ENCODE data around the gene ZNF576. TPM values are rescaled to one million over a fixed set of nuclear protein-coding genes. Genes with fewer than 3 reads are reported as not detected.
A peak's percentile ranks its signal among the peaks of the same experiment; 100 is the strongest.

The ZNF576 gene
- total and polyA plus RNA-seq, 9 of the 15 experiments (the other 6 are each of a cell fraction or from before 2014, with no cell fraction given), result 6.8 to 18.2 (median 12.2) TPM

GRCh38 chr19:43625918-43626579 lies 29.7 kb downstream of the ZNF576 start:
- POLR2A ChIA-PET, result interaction anchor here (1.2 kb wide), 2 partner anchors 92 to 163 kb away, joined by 3 read pairs; no protein-coding TSS in a partner anchor
- no peaks in the 10 kb centered on the region; the same call in 2 of the 3 replicates for H3K36me3 ChIP-seq (ENCODE audit: control insufficient read depth, insufficient read depth, low read length)
- TF ChIP-seq GTF2A2 (tag; IDR thresholded peaks at IDR 0.05) (no peak), ESRRB (CRISPR knock-in tag; IDR thresholded peaks at IDR 0.05; ENCODE audit: borderline replicate concordance) (no peak), MXD1 (CRISPR knock-in tag; IDR thresholded peaks at IDR 0.05; ENCODE audit: borderline replicate concordance, poor library complexity, severe bottlenecking) (no peak), ZNF785 (CRISPR knock-in tag; IDR thresholded peaks at IDR 0.05) (no peak), MAFK (IDR thresholded peaks at IDR 0.05; ENCODE audit: low read length) (no peak), HNRNPH1 (optimal IDR thresholded peaks at IDR 0.05; ENCODE audit: low read depth, low read length) (no peak), HIVEP1 (CRISPR knock-in tag; IDR thresholded peaks at IDR 0.05) (no peak), ZNF57 (CRISPR knock-in tag; IDR thresholded peaks at IDR 0.05) (no peak), RBM34 (IDR thresholded peaks at IDR 0.05; ENCODE audit: borderline replicate concordance, insufficient read depth, low read length) (no peak), USF1 (CRISPR knock-in tag; IDR thresholded peaks at IDR 0.05) (peak; percentile 61), FOXP1 (CRISPR knock-in tag; IDR thresholded peaks at IDR 0.05) (no peak), HDAC2 (IDR thresholded peaks at IDR 0.05) (no peak), ZNF121 (CRISPR knock-in tag; conservative IDR thresholded peaks at IDR 0.05) (no peak), GABPB2 (CRISPR knock-in tag; conservative IDR thresholded peaks at IDR 0.05) (no peak), RBM17 (IDR thresholded peaks at IDR 0.05; ENCODE audit: borderline replicate concordance, low read depth, low read length) (no peak), TRIM25 (IDR thresholded peaks at IDR 0.05; ENCODE audit: borderline replicate concordance) (no peak)

More at GRCh38 chr19:43625918-43626579, 29.7 kb downstream of the ZNF576 start:
- Histone ChIP-seq H3K4me1 (replicated peaks in 1 of 2; ENCODE audit: control insufficient read depth in 2 of 2, insufficient read depth in 2 of 2, low read length in 2 of 2) (peaks cover 28 to 50% of the 10 kb centered on the region in 2 experiments; a peak in 4 of 5 replicates), H3K9me1 (ENCODE audit: control insufficient read depth, insufficient read depth, low read length) (peaks cover 2% of the 10 kb centered on the region), H3K27ac (ENCODE audit: extremely low read depth, low read depth, low read length) (no peak overlapping the region; the same call in 2 of the 3 replicates), H3K4me2 (ENCODE audit: insufficient read depth, low read length) (peak overlapping the region; percentile 52), H3K27me3 (ENCODE audit: control insufficient read depth in 2 of 2, insufficient read depth in 2 of 2, low read length in 2 of 2) (no peaks in the 10 kb centered on the region), H2AFZ (ENCODE audit: low read depth, low read length) (peak overlapping the region; percentile 52), H3K9me3 (replicated peaks; ENCODE audit: control insufficient read depth, insufficient read depth, low read depth, low read length) (no peaks in the 10 kb centered on the region), H4K20me1 (replicated peaks; ENCODE audit: control insufficient read depth, insufficient read depth, low read length) (no peaks in the 10 kb centered on the region), H3K79me2 (ENCODE audit: control insufficient read depth, insufficient read depth, low read length) (no peaks in the 10 kb centered on the region; the same call in 1 of the 3 replicates), H3K9ac (ENCODE audit: insufficient read depth in 1 of 2, low read depth in 2 of 2, low read length in 2 of 2) (peak overlapping the region in 1 of 2 experiments; percentile 75; a peak in 2 of 4 replicates), H3K4me3 (no peak overlapping the region)
- BruUV-seq (replicated peaks), result no TSS peak
- ATAC-seq (peak; percentile 67), DNase-seq (ENCODE audit: extremely low read depth in 1 of 4, low spot score in 3 of 4) (peak; percentile 78 to 86 (median 85)), FAIRE-seq (peak; percentile 78)
- CTCF ChIA-PET (ENCODE audit: low intra/inter-chr PET ratio), result interaction anchor here (0.8 kb wide), 1 partner anchor 31 kb away, joined by 3 read pairs; no protein-coding TSS in a partner anchor
- intact Hi-C loops (cut with micrococcal nuclease) (loop anchor here (10.0 kb wide), 2 partner anchors 71 to 181 kb away; no protein-coding TSS in a partner anchor), in situ Hi-C loops (cut with MboI) (no loop called here)
- WGBS (ENCODE audit: insufficient coverage, low coverage, missing lambda C conversion rate), result 29% methylated on average over 17 of the region's 32 CpGs
